H9 (cell line): ENCODE measurements around the gene PCSK6. TPM values are rescaled to one million over a fixed set of nuclear protein-coding genes. Genes with fewer than 3 reads are reported as not detected.

ENCODE experiments used
- DNase-seq: peaks from one replicate; pipeline ENCODE4 v3.0.0-alpha.2; 2017
- H2AFZ ChIP-seq: one replicate; pipeline ENCODE4 v1.6.1; 2013; ENCODE audit warnings: mild to moderate bottlenecking, low read length, control low read depth, moderate library complexity
- H2AK5ac ChIP-seq: 2 replicates; pipeline ENCODE4 v1.6.1; 2013; ENCODE audit warnings: low read length, control low read depth, mixed read lengths; ENCODE audit not compliant: insufficient read length
- H2BK120ac ChIP-seq: one replicate; pipeline ENCODE4 v1.6.1; 2013; ENCODE audit warnings: low read depth, mild to moderate bottlenecking, low read length, control low read depth, inconsistent platforms; ENCODE audit not compliant: poor library complexity, severe bottlenecking
- H2BK12ac ChIP-seq: 2 replicates; pipeline ENCODE4 v1.6.1; 2013; ENCODE audit warnings: low read length, control low read depth, mixed read lengths, low read depth; ENCODE audit not compliant: insufficient read length
- H2BK15ac ChIP-seq: 2 replicates; pipeline ENCODE4 v1.6.1; 2013; ENCODE audit warnings: low read depth, low read length, control low read depth
- H2BK20ac ChIP-seq: one replicate; pipeline ENCODE4 v1.6.1; 2013; ENCODE audit warnings: low read depth, mild to moderate bottlenecking, low read length, control low read depth, inconsistent platforms; ENCODE audit not compliant: poor library complexity, severe bottlenecking
- H2BK5ac ChIP-seq: 2 replicates; pipeline ENCODE4 v1.6.1; 2013; ENCODE audit warnings: low read length, control low read depth, mixed read lengths; ENCODE audit not compliant: insufficient read length
- H3K14ac ChIP-seq: 2 replicates; pipeline ENCODE4 v1.6.1; 2013; ENCODE audit warnings: low read length, control low read depth; ENCODE audit not compliant: insufficient read depth
- H3K18ac ChIP-seq: 2 replicates; pipeline ENCODE4 v1.6.1; 2013; ENCODE audit warnings: low read depth, mild to moderate bottlenecking, mixed read lengths, low read length, control low read depth; ENCODE audit not compliant: insufficient read length
- H3K23ac ChIP-seq: 2 replicates; pipeline ENCODE4 v1.6.1; 2013; ENCODE audit warnings: low read length, control low read depth, mixed read lengths, low read depth; ENCODE audit not compliant: insufficient read length
- H3K23me2 ChIP-seq: 2 replicates; pipeline ENCODE4 v1.6.1; 2013; ENCODE audit warnings: low read depth, mild to moderate bottlenecking, mixed read lengths, low read length, control low read depth; ENCODE audit not compliant: insufficient read length, poor library complexity, severe bottlenecking
- H3K27ac ChIP-seq: 2 replicates; pipeline ENCODE4 v1.5.1; 2013; ENCODE audit warnings: low read length, control low read depth, mixed read lengths, low read depth; ENCODE audit not compliant: insufficient read length
- H3K27me3 ChIP-seq: 2 replicates; pipeline ENCODE4 v1.6.1; 2013; ENCODE audit warnings: low read length, control low read depth, inconsistent platforms; ENCODE audit not compliant: insufficient read depth
- H3K4ac ChIP-seq: 2 replicates; pipeline ENCODE4 v1.6.1; 2013; ENCODE audit warnings: low read depth, mild to moderate bottlenecking, control low read depth, inconsistent platforms, low read length, moderate library complexity
- H3K4me1 ChIP-seq: 2 replicates; pipeline ENCODE4 v1.6.1; 2013; ENCODE audit warnings: low read length, control low read depth, inconsistent platforms; ENCODE audit not compliant: insufficient read depth
- H3K4me2 ChIP-seq: 2 replicates; pipeline ENCODE4 v1.6.1; 2013; ENCODE audit warnings: low read length, control low read depth, mixed read lengths; ENCODE audit not compliant: insufficient read length, insufficient read depth
- H3K56ac ChIP-seq: 2 replicates; pipeline ENCODE4 v1.6.1; 2013; ENCODE audit warnings: low read depth, mild to moderate bottlenecking, mixed read lengths, low read length, control low read depth; ENCODE audit not compliant: insufficient read length
- H3K79me1 ChIP-seq: 2 replicates; pipeline ENCODE4 v1.6.1; 2013; ENCODE audit warnings: low read depth, mild to moderate bottlenecking, moderate library complexity, low read length, control low read depth, inconsistent platforms; ENCODE audit not compliant: insufficient read depth, poor library complexity, severe bottlenecking
- H3K79me2 ChIP-seq: 2 replicates; pipeline ENCODE4 v1.6.1; 2013; ENCODE audit warnings: low read length, control low read depth, inconsistent platforms; ENCODE audit not compliant: insufficient read depth
- H3K9ac ChIP-seq: 2 replicates; pipeline ENCODE4 v1.6.1; 2013; ENCODE audit warnings: low read length, control low read depth, mixed read lengths; ENCODE audit not compliant: insufficient read length; ENCODE audit errors: extremely low read depth
- H3K9me3 ChIP-seq: one replicate; pipeline ENCODE4 v1.6.1; 2013; ENCODE audit warnings: low read depth, low read length, inconsistent platforms; ENCODE audit not compliant: control insufficient read depth
- H3T11ph ChIP-seq: one replicate; pipeline ENCODE4 v1.6.1; 2013; ENCODE audit warnings: mild to moderate bottlenecking, low read length, control low read depth, inconsistent platforms
- H4K20me1 ChIP-seq: one replicate; pipeline ENCODE4 v1.6.1; 2013; ENCODE audit not compliant: control insufficient read depth, insufficient read length, insufficient read depth
- H4K5ac ChIP-seq: 2 replicates; pipeline ENCODE4 v1.6.1; 2013; ENCODE audit warnings: low read depth, mild to moderate bottlenecking, mixed read lengths, low read length, control low read depth; ENCODE audit not compliant: insufficient read length
- H4K8ac ChIP-seq: replicated peaks from 2 replicates; pipeline ENCODE4 v1.6.1; 2013; ENCODE audit warnings: low read length, control low read depth, mixed read lengths, low read depth; ENCODE audit not compliant: insufficient read length
- H4K91ac ChIP-seq: 2 replicates; pipeline ENCODE4 v1.6.1; 2013; ENCODE audit warnings: low read depth, mild to moderate bottlenecking, moderate library complexity, mixed read lengths, low read length, control low read depth; ENCODE audit not compliant: insufficient read length
- H3K27ac Mint-ChIP-seq, 3 experiments: 2 replicates in 2 of 3; 3 replicates in 1 of 3; pipeline ENCODE4 v1.8.0; 2020 to 2021; ENCODE audit warnings: mixed read lengths in 3 of 3, mild to moderate bottlenecking in 1 of 3, moderate library complexity in 1 of 3
- H3K27me3 Mint-ChIP-seq: 2 replicates; pipeline ENCODE4 v1.8.0; 2021; ENCODE audit warnings: low read depth, mild to moderate bottlenecking, moderate library complexity, mixed read lengths
- H3K36me3 Mint-ChIP-seq, 3 experiments: 2 replicates in 2 of 3; 3 replicates in 1 of 3; pipeline ENCODE4 v1.8.0; 2020 to 2021; ENCODE audit warnings: low read depth in 3 of 3, mixed read lengths in 3 of 3; ENCODE audit not compliant: insufficient read depth in 1 of 3
- H3K4me1 Mint-ChIP-seq, 2 experiments: 2 replicates each; pipeline ENCODE4 v1.8.0; 2020; ENCODE audit warnings: mixed read lengths in 2 of 2
- H3K4me3 Mint-ChIP-seq, 2 experiments: 2 replicates in 1 of 2; 3 replicates in 1 of 2; pipeline ENCODE4 v1.8.0; 2020 to 2021; ENCODE audit warnings: mild to moderate bottlenecking in 2 of 2, mixed read lengths in 2 of 2, moderate library complexity in 1 of 2
- H3K9me3 Mint-ChIP-seq, 2 experiments: 2 replicates in 1 of 2; 3 replicates in 1 of 2; pipeline ENCODE4 v1.8.0; 2020; ENCODE audit warnings: mild to moderate bottlenecking in 2 of 2, mixed read lengths in 2 of 2, moderate library complexity in 1 of 2
- WGBS: extraction: QIAGEN DNeasy Blood & Tissue Kit; methylation state at CpG from one replicate; pipeline ENCODE4 v1.1.7; 2013; ENCODE audit warnings: missing lambda C conversion rate, low lambda C conversion rate, mixed read lengths; ENCODE audit not compliant: insufficient read length; ENCODE audit errors: extremely low coverage; 5-methylcytosine and 5-hydroxymethylcytosine counted together
- total RNA-seq: library from RNA; stranded (reverse); gene quantifications from 2 replicates; pipeline ENCODE4 v1.2.1, GENCODE V29; 2021
- TF ChIP-seq, protein P1 (sequence below): fragments of 200-600 bp; sonication (generic); conservative IDR thresholded peaks from 3 replicates; pipeline ENCODE4 v1.8.0; 2021; ENCODE audit warnings: antibody characterized with exemption, mild to moderate bottlenecking

The PCSK6 gene
- total RNA-seq, 1 experiment from 2014 or later: 4.0 TPM

DNA sequence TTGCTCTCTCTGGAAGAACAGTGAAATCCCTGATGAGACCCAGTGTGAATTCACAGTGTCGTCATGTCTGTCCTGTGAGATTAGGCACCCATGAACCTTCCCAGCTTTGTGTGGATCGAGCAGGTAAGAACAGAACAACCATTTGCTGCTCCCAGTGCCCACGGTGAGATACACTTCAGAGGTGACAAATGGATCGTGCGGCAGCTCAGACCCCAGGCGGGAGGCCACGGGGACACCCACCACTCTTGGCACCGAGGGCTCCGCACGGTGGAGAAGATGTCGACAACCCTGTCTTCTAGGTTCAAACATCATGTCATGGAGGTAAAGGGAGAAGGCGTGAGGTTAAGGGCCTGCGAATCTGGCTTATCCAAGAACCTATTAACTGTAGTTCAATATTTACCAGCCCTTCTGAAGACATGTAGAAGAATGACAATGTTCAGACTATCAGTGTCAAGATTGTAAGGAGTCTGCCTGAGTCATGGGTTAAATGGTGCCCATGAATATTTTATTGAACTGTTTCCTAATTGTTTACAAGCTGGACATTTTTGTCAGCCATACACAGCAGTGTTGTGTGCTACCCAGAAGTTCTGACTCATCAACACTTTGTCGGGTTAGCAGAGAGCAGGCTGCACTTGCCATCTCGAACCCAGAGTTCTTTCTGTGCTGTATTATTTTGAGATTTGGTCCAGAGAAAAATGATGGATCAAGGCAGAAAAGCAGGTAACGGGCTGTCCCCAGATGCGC lies 15.5 kb upstream of the PCSK6 start:
- no peaks in the 10 kb centered on the region for H3K79me1 ChIP-seq
- H3K27ac Mint-ChIP-seq: no peak overlapping the region
- TF ChIP-seq, protein P1, sequence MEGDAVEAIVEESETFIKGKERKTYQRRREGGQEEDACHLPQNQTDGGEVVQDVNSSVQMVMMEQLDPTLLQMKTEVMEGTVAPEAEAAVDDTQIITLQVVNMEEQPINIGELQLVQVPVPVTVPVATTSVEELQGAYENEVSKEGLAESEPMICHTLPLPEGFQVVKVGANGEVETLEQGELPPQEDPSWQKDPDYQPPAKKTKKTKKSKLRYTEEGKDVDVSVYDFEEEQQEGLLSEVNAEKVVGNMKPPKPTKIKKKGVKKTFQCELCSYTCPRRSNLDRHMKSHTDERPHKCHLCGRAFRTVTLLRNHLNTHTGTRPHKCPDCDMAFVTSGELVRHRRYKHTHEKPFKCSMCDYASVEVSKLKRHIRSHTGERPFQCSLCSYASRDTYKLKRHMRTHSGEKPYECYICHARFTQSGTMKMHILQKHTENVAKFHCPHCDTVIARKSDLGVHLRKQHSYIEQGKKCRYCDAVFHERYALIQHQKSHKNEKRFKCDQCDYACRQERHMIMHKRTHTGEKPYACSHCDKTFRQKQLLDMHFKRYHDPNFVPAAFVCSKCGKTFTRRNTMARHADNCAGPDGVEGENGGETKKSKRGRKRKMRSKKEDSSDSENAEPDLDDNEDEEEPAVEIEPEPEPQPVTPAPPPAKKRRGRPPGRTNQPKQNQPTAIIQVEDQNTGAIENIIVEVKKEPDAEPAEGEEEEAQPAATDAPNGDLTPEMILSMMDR: no peak
- DNase-seq: no peak
- no peaks in the 10 kb centered on the region for H3K4me1 ChIP-seq
- H3K79me2 ChIP-seq: no peaks in the 10 kb centered on the region
- H2AFZ ChIP-seq: no peak overlapping the region
- no peaks in the 10 kb centered on the region for H3K9me3 Mint-ChIP-seq
- H3K4me1 Mint-ChIP-seq: peaks cover 4 to 18% of the 10 kb centered on the region in 2 experiments; a peak in 2 of 4 replicates
- H3K18ac ChIP-seq: no peak overlapping the region
- H4K8ac ChIP-seq: no peak overlapping the region
- no CpG with 5 or more reads among the region's 17 CpGs for WGBS
- H4K20me1 ChIP-seq: no peaks in the 10 kb centered on the region
- H3K56ac ChIP-seq: no peak overlapping the region
- H2BK20ac ChIP-seq: no peak overlapping the region
- H4K91ac ChIP-seq: no peak overlapping the region
- no peak overlapping the region for H2BK12ac ChIP-seq
- H3K36me3 Mint-ChIP-seq: no peaks in the 10 kb centered on the region
- H3K27me3 Mint-ChIP-seq: peaks cover 17% of the 10 kb centered on the region
- no peak overlapping the region for H3K27ac ChIP-seq
- no peaks in the 10 kb centered on the region for H3K23me2 ChIP-seq
- no peak overlapping the region for H3K4ac ChIP-seq
- no peak overlapping the region for H2AK5ac ChIP-seq
- H3K4me3 Mint-ChIP-seq: no peak overlapping the region
- H4K5ac ChIP-seq: no peak overlapping the region
- no peak overlapping the region for H3K4me2 ChIP-seq
- H3T11ph ChIP-seq: no peak overlapping the region
- H3K9ac ChIP-seq: no peak overlapping the region
- H3K9me3 ChIP-seq: no peaks in the 10 kb centered on the region
- no peak overlapping the region for H2BK15ac ChIP-seq
- H3K23ac ChIP-seq: no peak overlapping the region
- H2BK5ac ChIP-seq: no peak overlapping the region
- no peak overlapping the region for H2BK120ac ChIP-seq
- H3K27me3 ChIP-seq: no peaks in the 10 kb centered on the region
- no peak overlapping the region for H3K14ac ChIP-seq
